Astrocyte (in vitro differentiated cells and primary cell): Measurements from ENCODE around the gene TMEM138. TPM values are rescaled to one million over a fixed set of nuclear protein-coding genes. Genes with fewer than 3 reads are reported as not detected.

Experiments used
- DNase-seq: peaks from one replicate; pipeline ENCODE4 v3.0.0-alpha.2; 2010; ENCODE audit warnings: low read depth
- FAIRE-seq: peaks from 2 replicates; lab custom pipeline; 2011; peaks lifted over from hg19 to GRCh38; lab: Jason Lieb, UNC
- H2AFZ ChIP-seq: 2 replicates; pipeline ENCODE4 v1.6.0; 2012; ENCODE audit warnings: low read depth, low read length, inconsistent platforms
- H3K27ac ChIP-seq: 2 replicates; pipeline ENCODE4 v1.5.1; 2011; ENCODE audit warnings: low read depth, low read length, inconsistent platforms
- H3K27me3 ChIP-seq: 2 replicates; pipeline ENCODE4 v1.6.0; 2011; ENCODE audit warnings: low read length, inconsistent platforms; ENCODE audit not compliant: insufficient read depth
- H3K36me3 ChIP-seq: 2 replicates; pipeline ENCODE4 v1.5.1; 2011; ENCODE audit warnings: low read length, inconsistent platforms; ENCODE audit not compliant: insufficient read depth
- H3K4me1 ChIP-seq: 2 replicates; pipeline ENCODE4 v1.5.1; 2011; ENCODE audit warnings: low read length, inconsistent platforms; ENCODE audit not compliant: insufficient read depth
- H3K4me2 ChIP-seq: 2 replicates; pipeline ENCODE4 v1.6.0; 2012; ENCODE audit warnings: low read length, inconsistent platforms
- H3K4me3 ChIP-seq: 2 replicates; pipeline ENCODE4 v1.5.1; 2011; ENCODE audit warnings: low read depth, mild to moderate bottlenecking, low read length, inconsistent platforms; ENCODE audit not compliant: insufficient read depth
- H3K79me2 ChIP-seq: 2 replicates; pipeline ENCODE4 v1.6.0; 2012; ENCODE audit warnings: mild to moderate bottlenecking, low read length, inconsistent platforms; ENCODE audit not compliant: insufficient read depth
- H3K9ac ChIP-seq: 2 replicates; pipeline ENCODE4 v1.6.0; 2012; ENCODE audit warnings: mild to moderate bottlenecking, low read length, inconsistent platforms
- H3K9me3 ChIP-seq: 2 replicates; pipeline ENCODE4 v1.5.1; 2012; ENCODE audit warnings: low read depth, mild to moderate bottlenecking, low read length, inconsistent platforms; ENCODE audit not compliant: insufficient read depth
- H4K20me1 ChIP-seq: 2 replicates; pipeline ENCODE4 v1.6.0; 2012; ENCODE audit warnings: low read length, inconsistent platforms; ENCODE audit not compliant: insufficient read depth
- H3K27ac Mint-ChIP-seq: one replicate; pipeline ENCODE4 v1.8.0; 2021; ENCODE audit warnings: mild to moderate bottlenecking, mixed read lengths; ENCODE audit not compliant: unreplicated experiment
- H3K27me3 Mint-ChIP-seq: one replicate; pipeline ENCODE4 v1.8.0; 2021; ENCODE audit warnings: low read depth, mixed read lengths; ENCODE audit not compliant: unreplicated experiment
- H3K36me3 Mint-ChIP-seq: one replicate; pipeline ENCODE4 v1.8.0; 2021; ENCODE audit warnings: low read depth, mixed read lengths; ENCODE audit not compliant: unreplicated experiment
- H3K4me1 Mint-ChIP-seq: one replicate; pipeline ENCODE4 v1.8.0; 2021; ENCODE audit warnings: low read depth, mixed read lengths; ENCODE audit not compliant: unreplicated experiment
- H3K4me3 Mint-ChIP-seq: one replicate; pipeline ENCODE4 v1.8.0; 2021; ENCODE audit warnings: mild to moderate bottlenecking, moderate library complexity, mixed read lengths; ENCODE audit not compliant: unreplicated experiment
- H3K9me3 Mint-ChIP-seq: one replicate; pipeline ENCODE4 v1.8.0; 2021; ENCODE audit warnings: mild to moderate bottlenecking, mixed read lengths; ENCODE audit not compliant: unreplicated experiment
- EZH2 ChIP-seq: IDR thresholded peaks from 2 replicates; pipeline ENCODE4 v1.6.1; 2012; ENCODE audit warnings: mild to moderate bottlenecking, low read length, inconsistent platforms; ENCODE audit not compliant: insufficient read depth
- total RNA-seq: library from RNA; stranded (reverse); gene quantifications from 2 replicates; pipeline ENCODE4 v1.2.1, GENCODE V29; 2021
- TF ChIP-seq, protein P1 (sequence below): IDR thresholded peaks from 2 replicates; pipeline ENCODE4 v1.5.1; 2011; ENCODE audit warnings: low read depth, mild to moderate bottlenecking, inconsistent platforms, low read length, moderate library complexity; ENCODE audit not compliant: insufficient read depth

The TMEM138 gene
- total RNA-seq, 1 donor from 2014 or later = 36.8 TPM

DNA sequence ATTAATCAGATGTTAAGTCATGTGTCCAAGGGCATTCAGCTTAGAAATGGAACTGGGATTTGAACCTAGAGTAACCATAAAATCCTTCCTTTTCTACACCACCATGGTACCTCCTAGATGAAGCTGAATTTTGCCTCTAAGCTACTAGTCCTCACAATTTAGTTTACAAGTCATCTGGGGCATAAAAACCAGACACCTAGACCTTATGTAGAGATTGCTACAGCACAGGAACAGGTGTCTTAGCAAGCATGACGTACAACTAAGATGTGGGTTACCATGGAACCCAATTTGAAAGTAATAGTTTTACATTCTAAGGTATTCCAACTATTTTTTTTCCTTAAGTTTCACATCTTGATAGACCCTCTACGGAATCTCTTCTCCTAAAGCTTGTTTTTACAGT lies 39.4 kb downstream of the TMEM138 start:
- no peaks in the 10 kb centered on the region for H3K27me3 Mint-ChIP-seq
- Histone ChIP-seq H3K9ac (no peak overlapping the region), H3K4me3 (no peak overlapping the region), H3K27ac (no peak overlapping the region), H3K4me1 (peaks cover 3% of the 10 kb centered on the region), H3K79me2 (peaks cover 4% of the 10 kb centered on the region), H3K9me3 (no peaks in the 10 kb centered on the region), H2AFZ (no peak overlapping the region), H3K36me3 (peaks cover 42% of the 10 kb centered on the region), H3K4me2 (no peak overlapping the region), H3K27me3 (no peaks in the 10 kb centered on the region), H4K20me1 (peaks cover 26% of the 10 kb centered on the region)
- DNase-seq = no peak
- H3K36me3 Mint-ChIP-seq = peaks cover 15% of the 10 kb centered on the region
- H3K4me3 Mint-ChIP-seq = no peak overlapping the region
- H3K4me1 Mint-ChIP-seq = peaks cover 26% of the 10 kb centered on the region
- H3K27ac Mint-ChIP-seq = no peak overlapping the region
- FAIRE-seq = no peak
- H3K9me3 Mint-ChIP-seq = no peaks in the 10 kb centered on the region
- TF ChIP-seq, protein P1, sequence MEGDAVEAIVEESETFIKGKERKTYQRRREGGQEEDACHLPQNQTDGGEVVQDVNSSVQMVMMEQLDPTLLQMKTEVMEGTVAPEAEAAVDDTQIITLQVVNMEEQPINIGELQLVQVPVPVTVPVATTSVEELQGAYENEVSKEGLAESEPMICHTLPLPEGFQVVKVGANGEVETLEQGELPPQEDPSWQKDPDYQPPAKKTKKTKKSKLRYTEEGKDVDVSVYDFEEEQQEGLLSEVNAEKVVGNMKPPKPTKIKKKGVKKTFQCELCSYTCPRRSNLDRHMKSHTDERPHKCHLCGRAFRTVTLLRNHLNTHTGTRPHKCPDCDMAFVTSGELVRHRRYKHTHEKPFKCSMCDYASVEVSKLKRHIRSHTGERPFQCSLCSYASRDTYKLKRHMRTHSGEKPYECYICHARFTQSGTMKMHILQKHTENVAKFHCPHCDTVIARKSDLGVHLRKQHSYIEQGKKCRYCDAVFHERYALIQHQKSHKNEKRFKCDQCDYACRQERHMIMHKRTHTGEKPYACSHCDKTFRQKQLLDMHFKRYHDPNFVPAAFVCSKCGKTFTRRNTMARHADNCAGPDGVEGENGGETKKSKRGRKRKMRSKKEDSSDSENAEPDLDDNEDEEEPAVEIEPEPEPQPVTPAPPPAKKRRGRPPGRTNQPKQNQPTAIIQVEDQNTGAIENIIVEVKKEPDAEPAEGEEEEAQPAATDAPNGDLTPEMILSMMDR = no peak
- TF ChIP-seq EZH2 = no peak

DNA sequence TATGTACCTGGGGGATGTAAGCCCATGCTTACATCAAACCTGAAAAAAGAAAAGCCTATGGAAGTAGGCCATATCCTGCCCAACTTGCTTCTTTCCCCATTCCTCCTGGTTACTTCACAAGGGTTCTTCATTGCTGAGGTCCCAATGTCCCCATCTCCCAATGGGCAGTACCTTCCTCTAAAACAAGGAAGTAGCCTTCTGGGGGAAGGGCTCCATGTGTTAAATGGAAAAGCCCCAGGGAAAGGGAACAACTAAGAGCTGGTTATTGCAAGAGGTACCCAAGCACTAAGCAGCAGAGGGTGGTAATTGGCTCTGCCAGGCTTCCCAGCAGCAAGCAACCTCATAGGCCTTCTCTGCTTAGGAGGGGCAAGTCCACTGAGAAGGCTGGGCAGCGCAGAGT lies 41.5 kb downstream of the TMEM138 start:
- DNase-seq = no peak
- H2AFZ ChIP-seq = no peak overlapping the region
- Mint-ChIP-seq H3K36me3 (peaks cover 14% of the 10 kb centered on the region), H3K27me3 (no peaks in the 10 kb centered on the region), H3K27ac (peak overlapping the region; percentile 90), H3K4me1 (peaks cover 26% of the 10 kb centered on the region), H3K4me3 (no peak overlapping the region), H3K9me3 (no peaks in the 10 kb centered on the region)
- H3K27me3 ChIP-seq = no peaks in the 10 kb centered on the region
- peaks cover 57% of the 10 kb centered on the region for H3K36me3 ChIP-seq
- peaks cover 3% of the 10 kb centered on the region for H3K4me1 ChIP-seq
- no peaks in the 10 kb centered on the region for H3K9me3 ChIP-seq
- peak overlapping the region; percentile 54 for H3K27ac ChIP-seq
- no peak for FAIRE-seq
- peaks cover 39% of the 10 kb centered on the region for H4K20me1 ChIP-seq
- H3K79me2 ChIP-seq = peaks cover 4% of the 10 kb centered on the region
- no peak for TF ChIP-seq EZH2
- TF ChIP-seq, protein P1 = no peak
- no peak overlapping the region for H3K9ac ChIP-seq
- H3K4me3 ChIP-seq = no peak overlapping the region
- H3K4me2 ChIP-seq = no peak overlapping the region

GRCh38 chr11:61404103-61404502 lies 41.9 kb downstream of the TMEM138 start:
- no peak for FAIRE-seq
- Mint-ChIP-seq H3K4me1 (peaks cover 26% of the 10 kb centered on the region), H3K27ac (peak overlapping the region; percentile 90), H3K27me3 (no peaks in the 10 kb centered on the region), H3K4me3 (no peak overlapping the region), H3K36me3 (peaks cover 12% of the 10 kb centered on the region), H3K9me3 (no peaks in the 10 kb centered on the region)
- Histone ChIP-seq H3K27ac (peak overlapping the region; percentile 54), H3K9ac (peak overlapping the region; percentile 22), H2AFZ (no peak overlapping the region), H3K79me2 (peaks cover 4% of the 10 kb centered on the region), H3K9me3 (no peaks in the 10 kb centered on the region), H3K4me1 (peaks cover 3% of the 10 kb centered on the region), H3K36me3 (peaks cover 60% of the 10 kb centered on the region), H3K4me3 (no peak overlapping the region), H3K4me2 (peak overlapping the region; percentile 5), H4K20me1 (peaks cover 42% of the 10 kb centered on the region), H3K27me3 (no peaks in the 10 kb centered on the region)
- no peak for DNase-seq
- no peak for TF ChIP-seq EZH2
- TF ChIP-seq, protein P1 = no peak
